Ramos (cell line): ENCODE results near the gene SESN2.
"Not testable (repeated sequence)": the region's sequence is repeated elsewhere in the genome, so short reads cannot be mapped to it uniquely, and the experiment has no call there.

Experiments used
- in situ Hi-C: fragments of 300-500 bp; cut with MboI; formaldehyde crosslinking; loops from one replicate; pipeline ENCODE4 v1.14.3; 2022; ENCODE audit warnings: low sequenced_read_pairs; ENCODE audit not compliant: unreplicated experiment

The SESN2 gene

DNA sequence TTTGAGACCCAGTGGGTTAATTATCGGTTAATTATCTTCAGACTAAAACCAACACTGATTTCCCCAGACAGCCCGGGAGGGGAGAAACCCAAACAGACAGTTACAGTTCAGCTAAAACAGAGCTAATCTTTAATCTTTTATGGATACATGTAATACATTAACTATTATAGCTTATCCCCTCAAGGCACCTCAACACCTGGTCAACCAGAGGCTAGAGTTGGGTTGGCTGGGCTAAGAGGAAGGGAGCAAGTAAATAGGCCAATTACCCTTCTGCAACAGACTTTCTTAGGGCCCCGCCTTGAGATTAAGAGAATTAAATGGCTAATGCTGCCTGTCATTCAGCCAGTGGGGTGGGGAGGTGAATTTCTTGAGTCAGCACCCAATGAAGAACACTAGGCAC, 62.9 kb downstream of the SESN2 start:
- in situ Hi-C loops, result no loop called here

DNA sequence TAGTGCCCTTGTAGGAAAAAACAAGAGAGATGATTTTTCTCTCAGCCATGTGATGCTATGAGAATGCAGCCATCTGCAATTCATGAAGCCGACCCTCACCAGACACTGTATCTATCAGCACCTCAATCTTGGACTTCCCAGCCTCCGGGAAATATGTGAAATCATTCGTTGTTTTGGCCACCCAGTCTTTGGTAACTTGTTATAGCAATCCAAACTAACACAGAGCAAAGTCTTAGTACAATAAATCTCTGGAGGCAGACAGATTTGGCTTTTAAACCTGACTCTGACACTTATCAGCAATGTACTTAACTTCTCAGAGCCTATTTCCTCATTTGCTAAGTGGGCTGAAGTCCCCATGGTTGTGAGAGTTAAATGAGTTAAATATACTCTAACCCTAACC, 64.4 kb downstream of the SESN2 start:
- in situ Hi-C loops, result no loop called here

DNA sequence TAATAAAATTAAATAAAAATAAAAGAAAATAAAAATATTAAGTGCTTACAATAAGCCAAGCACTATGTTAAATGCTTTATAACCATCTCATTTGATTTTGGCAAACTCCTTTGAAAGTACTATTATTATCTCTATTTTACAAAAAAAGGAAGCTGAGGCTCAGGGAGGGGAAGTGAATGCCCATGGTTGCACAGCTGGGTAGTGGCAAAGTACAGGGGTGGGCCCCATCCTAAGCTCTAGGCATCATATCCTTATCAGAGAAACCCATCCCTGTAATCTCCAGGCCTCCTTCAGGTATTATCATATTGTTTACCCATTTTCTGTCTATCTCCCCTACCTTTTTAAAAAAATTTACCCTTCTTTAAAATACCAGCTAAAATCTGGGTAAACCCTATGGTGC, 67.2 kb downstream of the SESN2 start:
- in situ Hi-C loops, result no loop called here

DNA sequence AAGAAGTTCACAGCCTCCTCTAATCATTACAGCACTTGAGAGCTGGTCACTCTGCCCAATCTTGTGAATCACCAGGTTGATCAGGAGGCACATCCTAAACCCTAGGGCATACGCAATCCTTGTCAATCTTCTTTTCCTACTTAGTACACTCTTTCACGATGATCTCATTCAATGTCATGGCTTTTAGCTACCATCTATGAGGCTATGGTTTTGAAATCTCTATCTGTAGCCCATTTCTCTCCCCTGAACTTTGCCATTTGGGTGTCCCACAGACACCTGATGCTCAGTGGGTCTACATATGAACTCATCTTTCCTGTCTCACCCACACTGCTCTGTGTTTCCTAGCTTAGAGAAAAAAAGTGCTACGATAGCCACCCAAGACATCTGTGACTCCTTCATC, 67.7 kb downstream of the SESN2 start:
- in situ Hi-C loops, result no loop called here

DNA sequence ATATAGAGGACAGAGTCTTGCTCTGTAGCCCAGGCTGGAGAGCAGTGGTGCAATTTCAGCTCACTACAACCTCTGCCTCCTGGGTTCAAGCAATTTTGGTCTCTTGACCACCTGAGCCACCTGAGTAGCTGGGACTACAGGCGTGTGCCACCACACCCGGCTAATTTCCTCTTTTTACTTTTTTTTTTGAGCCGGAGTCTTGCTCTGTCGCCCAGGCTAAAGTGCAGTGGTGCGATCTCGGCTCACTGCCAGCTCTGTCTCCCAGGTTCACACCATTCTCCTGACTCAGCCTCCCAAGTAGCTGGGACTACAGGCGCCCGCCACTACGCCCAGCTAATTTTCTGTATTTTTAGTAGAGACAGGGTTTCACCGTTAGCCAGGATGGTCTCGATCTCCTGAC, 68.1 kb downstream of the SESN2 start:
- in situ Hi-C loops, result not testable (repeated sequence)

DNA sequence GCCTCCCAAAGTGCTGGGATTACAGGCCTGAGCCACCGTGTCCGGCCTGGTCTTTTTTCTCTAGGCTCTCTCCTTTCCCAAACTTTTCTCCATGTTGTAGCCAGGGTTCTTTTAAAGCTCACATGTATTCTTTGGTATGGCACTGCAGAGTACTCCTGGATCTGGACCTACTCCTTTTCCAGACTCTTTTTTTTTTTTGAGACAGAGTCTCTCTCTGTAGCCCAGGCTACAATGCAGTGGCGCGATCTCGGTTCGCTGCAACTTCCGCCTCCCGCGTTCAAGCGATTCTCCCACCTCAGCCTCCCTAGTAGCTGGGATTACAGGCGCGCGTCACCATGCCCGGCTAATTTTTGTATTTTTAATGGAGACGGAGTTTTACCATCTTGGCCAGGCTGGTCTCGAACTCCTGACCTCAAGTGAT, 68.9 kb downstream of the SESN2 start:
- in situ Hi-C loops, result no loop called here

DNA sequence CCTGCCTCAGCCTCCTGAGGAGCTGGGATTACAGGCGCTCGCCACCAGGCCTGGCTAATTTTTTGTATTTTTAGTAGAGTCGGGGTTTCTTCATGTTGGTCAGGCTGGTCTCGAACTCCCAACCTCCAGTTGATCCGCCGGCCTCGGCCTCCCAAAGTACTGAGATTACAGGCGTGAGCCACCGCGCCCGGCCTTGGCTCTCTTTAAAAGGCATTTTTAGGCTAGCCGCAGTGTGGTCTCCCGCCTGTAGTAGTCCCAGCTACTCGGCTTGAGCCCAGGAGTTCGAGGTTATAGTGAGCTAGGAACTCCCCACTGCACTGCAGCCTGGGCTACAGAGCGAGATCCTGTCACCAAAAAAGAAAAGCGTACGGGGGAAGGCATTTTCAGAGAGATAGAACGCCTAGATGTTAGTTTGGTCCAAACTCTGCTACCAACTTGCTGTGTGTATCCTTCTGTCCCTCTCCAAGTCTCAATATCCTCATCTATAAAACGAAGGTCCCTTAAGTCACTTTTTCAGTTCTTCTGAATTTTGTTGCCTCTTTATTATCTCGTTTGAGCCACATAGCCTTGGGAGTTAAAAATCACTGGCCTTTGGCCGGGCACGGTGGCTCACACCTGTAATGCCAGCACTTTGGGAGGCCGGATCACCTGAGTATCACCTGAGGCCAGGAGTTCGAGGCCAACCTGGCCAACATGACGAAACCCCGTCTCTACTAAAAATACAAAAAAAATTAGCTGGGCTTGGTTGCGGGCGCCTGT, 70.3 kb downstream of the SESN2 start:
- in situ Hi-C loops, result no loop called here
